BE2C (cell line): Measurements from ENCODE around the gene EEFSEC.

Experiments
- DNase-seq: peaks from one replicate; pipeline ENCODE4 v3.0.0-alpha.2; 2020
- H3K27me3 ChIP-seq: fragments of 250-450 bp; sonication (Bioruptor Pico); 2 replicates; pipeline ENCODE4 v1.5.1; 2020; ENCODE audit warnings: mild to moderate bottlenecking
- H3K36me3 ChIP-seq: fragments of 250-450 bp; sonication (Bioruptor Pico); 2 replicates; pipeline ENCODE4 v1.5.1; 2020; ENCODE audit warnings: mild to moderate bottlenecking
- H3K4me1 ChIP-seq: fragments of 250-450 bp; sonication (Bioruptor Pico); 2 replicates; pipeline ENCODE4 v1.5.1; 2020
- H3K4me3 ChIP-seq: 2 replicates; pipeline ENCODE4 v1.5.1; 2011; ENCODE audit warnings: low read depth, low read length
- H3K9me3 ChIP-seq: fragments of 250-450 bp; sonication (Bioruptor Pico); 2 replicates; pipeline ENCODE4 v1.5.1; 2020
- CTCF ChIP-seq: IDR thresholded peaks from 2 replicates; pipeline ENCODE4 v1.5.1; 2012; ENCODE audit warnings: mild to moderate bottlenecking, low read depth, low read length

Gene EEFSEC

GRCh38 chr3:128309026-128309425 lies 155.7 kb downstream of the EEFSEC start:
- TF ChIP-seq CTCF: no peak
- DNase-seq: no peak

GRCh38 chr3:128310286-128311058 lies 157.2 kb downstream of the EEFSEC start:
- Histone ChIP-seq H3K27me3 (no peaks in the 10 kb centered on the region), H3K9me3 (no peaks in the 10 kb centered on the region), H3K4me3 (no peak overlapping the region), H3K4me1 (peaks cover 15% of the 10 kb centered on the region), H3K36me3 (no peaks in the 10 kb centered on the region)
- no peak for DNase-seq
- no peak for TF ChIP-seq CTCF

More at GRCh38 chr3:128309026-128309425, 155.7 kb downstream of the EEFSEC start:
- Histone ChIP-seq H3K36me3 (no peaks in the 10 kb centered on the region), H3K9me3 (no peaks in the 10 kb centered on the region), H3K4me3 (no peak overlapping the region), H3K4me1 (peaks cover 12% of the 10 kb centered on the region), H3K27me3 (no peaks in the 10 kb centered on the region)

- no peak for TF ChIP-seq CTCF
- DNase-seq: no peak
- H3K27me3 ChIP-seq: no peaks in the 10 kb centered on the region
Measured at GRCh38 chr3:128311441-128311844, 158.2 kb downstream of the EEFSEC start.

GRCh38 chr3:128312271-128312670 lies 159.0 kb downstream of the EEFSEC start:
- no peak for TF ChIP-seq CTCF
- H3K4me3 ChIP-seq: no peak overlapping the region
- DNase-seq: no peak
- H3K36me3 ChIP-seq: no peaks in the 10 kb centered on the region
- H3K27me3 ChIP-seq: no peaks in the 10 kb centered on the region
- no peaks in the 10 kb centered on the region for H3K9me3 ChIP-seq
- peaks cover 24% of the 10 kb centered on the region for H3K4me1 ChIP-seq

More at GRCh38 chr3:128311441-128311844, 158.2 kb downstream of the EEFSEC start:
- Histone ChIP-seq H3K36me3 (no peaks in the 10 kb centered on the region), H3K9me3 (no peaks in the 10 kb centered on the region), H3K4me3 (no peak overlapping the region), H3K4me1 (peaks cover 21% of the 10 kb centered on the region)

GRCh38 chr3:128313071-128313725 lies 159.9 kb downstream of the EEFSEC start:
- no peak for DNase-seq
- Histone ChIP-seq H3K27me3 (no peaks in the 10 kb centered on the region), H3K9me3 (no peaks in the 10 kb centered on the region), H3K4me1 (peaks cover 29% of the 10 kb centered on the region), H3K36me3 (no peaks in the 10 kb centered on the region), H3K4me3 (no peak overlapping the region)
- TF ChIP-seq CTCF: no peak

GRCh38 chr3:128313935-128314334 lies 160.7 kb downstream of the EEFSEC start:
- no peak overlapping the region for H3K4me3 ChIP-seq
- peaks cover 37% of the 10 kb centered on the region for H3K4me1 ChIP-seq
- no peaks in the 10 kb centered on the region for H3K9me3 ChIP-seq
- H3K36me3 ChIP-seq: no peaks in the 10 kb centered on the region
- no peak for DNase-seq
- H3K27me3 ChIP-seq: no peaks in the 10 kb centered on the region
- TF ChIP-seq CTCF: no peak
